GM12873 (cell line): Measurements from ENCODE around the gene RAPGEF6.

Experiments used
- TF ChIP-seq, protein P1 (sequence below): IDR thresholded peaks from 2 replicates; pipeline ENCODE4 v1.5.1; 2012; ENCODE audit warnings: low read depth, mild to moderate bottlenecking, moderate library complexity, low read length, control low read depth; ENCODE audit not compliant: insufficient read depth; ENCODE audit errors: missing control alignments

Gene RAPGEF6

GRCh38 chr5:131482617-131483016 is 152.4 kb downstream of the RAPGEF6 start:
- TF ChIP-seq, protein P1, sequence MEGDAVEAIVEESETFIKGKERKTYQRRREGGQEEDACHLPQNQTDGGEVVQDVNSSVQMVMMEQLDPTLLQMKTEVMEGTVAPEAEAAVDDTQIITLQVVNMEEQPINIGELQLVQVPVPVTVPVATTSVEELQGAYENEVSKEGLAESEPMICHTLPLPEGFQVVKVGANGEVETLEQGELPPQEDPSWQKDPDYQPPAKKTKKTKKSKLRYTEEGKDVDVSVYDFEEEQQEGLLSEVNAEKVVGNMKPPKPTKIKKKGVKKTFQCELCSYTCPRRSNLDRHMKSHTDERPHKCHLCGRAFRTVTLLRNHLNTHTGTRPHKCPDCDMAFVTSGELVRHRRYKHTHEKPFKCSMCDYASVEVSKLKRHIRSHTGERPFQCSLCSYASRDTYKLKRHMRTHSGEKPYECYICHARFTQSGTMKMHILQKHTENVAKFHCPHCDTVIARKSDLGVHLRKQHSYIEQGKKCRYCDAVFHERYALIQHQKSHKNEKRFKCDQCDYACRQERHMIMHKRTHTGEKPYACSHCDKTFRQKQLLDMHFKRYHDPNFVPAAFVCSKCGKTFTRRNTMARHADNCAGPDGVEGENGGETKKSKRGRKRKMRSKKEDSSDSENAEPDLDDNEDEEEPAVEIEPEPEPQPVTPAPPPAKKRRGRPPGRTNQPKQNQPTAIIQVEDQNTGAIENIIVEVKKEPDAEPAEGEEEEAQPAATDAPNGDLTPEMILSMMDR = no peak

DNA sequence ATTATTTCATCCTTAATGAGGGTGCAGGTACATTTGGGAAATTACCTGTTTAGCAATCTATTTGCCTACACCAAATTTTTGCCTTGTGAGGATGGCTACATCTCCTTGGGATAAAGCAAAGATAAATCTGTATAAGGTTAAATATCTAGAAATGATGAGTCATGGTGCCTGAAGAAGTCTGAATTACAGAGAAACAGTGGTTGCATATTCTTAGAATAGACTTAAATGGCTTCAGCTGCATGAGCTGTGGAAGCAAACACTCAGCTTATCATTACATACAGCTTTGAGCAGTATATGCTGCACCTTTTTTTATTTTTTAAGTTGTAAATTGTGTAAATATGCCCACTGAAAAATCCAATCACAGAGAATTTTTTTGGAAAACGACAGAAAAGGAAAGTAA is 153.5 kb downstream of the RAPGEF6 start:
- TF ChIP-seq, protein P1 = no peak

- TF ChIP-seq, protein P1 = no peak
Measured at GRCh38 chr5:131475541-131475941, 159.5 kb downstream of the RAPGEF6 start.

DNA sequence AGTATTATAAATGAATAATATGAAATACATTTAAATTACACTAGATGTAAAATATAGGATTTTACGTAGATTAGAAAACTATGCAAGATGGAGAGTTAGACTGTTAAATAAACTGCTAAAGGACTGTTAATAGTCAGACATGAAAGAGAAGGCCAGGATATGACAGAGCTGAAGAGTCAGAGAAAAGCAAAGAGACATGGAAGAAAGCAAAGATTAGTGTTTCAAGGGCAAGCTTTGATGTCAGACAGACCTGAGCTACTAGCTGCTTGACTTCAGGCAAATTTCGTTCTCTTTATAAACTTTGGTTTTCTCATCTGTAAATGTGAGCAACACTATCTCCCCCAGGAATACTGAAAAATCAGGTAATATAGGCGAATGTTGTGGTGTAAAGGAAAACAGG is 161.3 kb downstream of the RAPGEF6 start:
- TF ChIP-seq, protein P1 = no peak

GRCh38 chr5:131466171-131466766 is 168.8 kb downstream of the RAPGEF6 start:
- TF ChIP-seq, protein P1 = no peak

- TF ChIP-seq, protein P1 = no peak
Measured at GRCh38 chr5:131463656-131464055, 171.4 kb downstream of the RAPGEF6 start.

DNA sequence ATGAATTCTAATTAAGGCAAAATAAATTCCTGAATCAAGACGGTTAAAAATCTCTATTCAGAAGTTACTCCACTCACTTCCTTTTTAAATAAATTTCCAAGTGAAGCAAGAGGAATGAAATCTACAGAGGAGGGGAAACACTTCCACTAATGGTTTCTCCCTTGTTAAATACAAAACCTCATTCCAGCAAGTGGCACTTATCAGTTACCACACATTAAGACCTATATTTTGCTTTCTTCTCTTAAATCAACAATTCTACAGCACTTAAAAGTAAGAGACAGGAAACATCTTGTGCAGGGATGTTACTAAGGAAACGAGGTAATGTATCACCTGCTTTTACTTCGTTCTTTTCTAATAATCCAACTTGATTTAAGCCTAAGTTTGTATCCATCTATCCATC is 172.6 kb downstream of the RAPGEF6 start:
- TF ChIP-seq, protein P1 = no peak
